Keratinocyte (primary cell): Measurements from ENCODE around the gene ESRP2.

Experiments
- CTCF ChIP-seq, 3 experiments: IDR thresholded peaks in 1 of 3; conservative IDR thresholded peaks in 1 of 3; optimal IDR thresholded peaks in 1 of 3; 2 replicates in 2 of 3; 3 replicates in 1 of 3; pipeline versions ENCODE3 to v1.5.1; 2011; ENCODE audit warnings: low read length in 3 of 3, mild to moderate bottlenecking in 3 of 3, moderate library complexity in 2 of 3, control low read depth in 1 of 3, inconsistent platforms in 1 of 3; ENCODE audit not compliant: insufficient read depth in 2 of 3; ENCODE audit errors: extremely low read depth in 1 of 3
- EZH2 ChIP-seq: IDR thresholded peaks from one replicate; pipeline ENCODE4 v1.6.1; 2012; ENCODE audit warnings: inconsistent platforms, mild to moderate bottlenecking, low read length, moderate library complexity

- TF ChIP-seq EZH2 (no peak), CTCF (optimal IDR thresholded peaks at IDR 0.05 in 1 of 3, IDR thresholded peaks at IDR 0.05 in 1 of 3, conservative IDR thresholded peaks at IDR 0.05 in 1 of 3; ENCODE audit: extremely low read depth in 1 of 3, insufficient read depth in 2 of 3, low read length in 3 of 3) (no peak)
Measured at GRCh38 chr16:68247400-68247799, 11.5 kb upstream of the ESRP2 start.
